Limb (tissue), 2 donors: Measurements from ENCODE around the gene ARFGAP3.
"Not testable (repeated sequence)": the region's sequence is repeated elsewhere in the genome, so short reads cannot be mapped to it uniquely, and the experiment has no call there.

Experiments
- DNase-seq, 2 donors: peaks; one replicate each; pipeline ENCODE4 v3.0.0-alpha.2; 2016; ENCODE audit errors: extremely low spot score in 2 of 2

ARFGAP3 gene

DNA sequence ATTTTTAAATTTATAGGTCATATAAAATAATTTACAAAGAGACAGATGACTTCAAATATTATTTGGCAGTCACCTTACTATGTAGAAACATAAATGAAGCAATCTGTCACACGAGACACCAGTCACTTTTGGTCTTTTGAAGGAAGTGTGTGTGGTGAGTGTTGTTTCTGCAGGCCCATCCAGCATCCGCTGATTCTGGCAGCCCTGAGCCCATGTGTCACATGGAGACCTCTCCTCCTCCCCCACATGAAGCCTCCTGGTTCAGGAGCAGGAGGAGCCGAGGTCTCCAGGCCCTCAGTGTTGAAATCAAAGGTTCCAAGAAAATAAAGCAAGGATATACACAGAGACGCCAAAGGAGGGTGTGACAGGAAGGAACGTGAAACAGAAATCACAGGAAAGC is 60.1 kb downstream of the ARFGAP3 start:
- no peak for DNase-seq

- DNase-seq, result no peak
These were observed 61.0 kb downstream of the ARFGAP3 start for GRCh38 chr22:42796081-42796480.

GRCh38 chr22:42794551-42795510 is 62.2 kb downstream of the ARFGAP3 start:
- DNase-seq, result no peak

- no peak for DNase-seq
These were observed 63.1 kb downstream of the ARFGAP3 start for GRCh38 chr22:42793848-42794405.

DNA sequence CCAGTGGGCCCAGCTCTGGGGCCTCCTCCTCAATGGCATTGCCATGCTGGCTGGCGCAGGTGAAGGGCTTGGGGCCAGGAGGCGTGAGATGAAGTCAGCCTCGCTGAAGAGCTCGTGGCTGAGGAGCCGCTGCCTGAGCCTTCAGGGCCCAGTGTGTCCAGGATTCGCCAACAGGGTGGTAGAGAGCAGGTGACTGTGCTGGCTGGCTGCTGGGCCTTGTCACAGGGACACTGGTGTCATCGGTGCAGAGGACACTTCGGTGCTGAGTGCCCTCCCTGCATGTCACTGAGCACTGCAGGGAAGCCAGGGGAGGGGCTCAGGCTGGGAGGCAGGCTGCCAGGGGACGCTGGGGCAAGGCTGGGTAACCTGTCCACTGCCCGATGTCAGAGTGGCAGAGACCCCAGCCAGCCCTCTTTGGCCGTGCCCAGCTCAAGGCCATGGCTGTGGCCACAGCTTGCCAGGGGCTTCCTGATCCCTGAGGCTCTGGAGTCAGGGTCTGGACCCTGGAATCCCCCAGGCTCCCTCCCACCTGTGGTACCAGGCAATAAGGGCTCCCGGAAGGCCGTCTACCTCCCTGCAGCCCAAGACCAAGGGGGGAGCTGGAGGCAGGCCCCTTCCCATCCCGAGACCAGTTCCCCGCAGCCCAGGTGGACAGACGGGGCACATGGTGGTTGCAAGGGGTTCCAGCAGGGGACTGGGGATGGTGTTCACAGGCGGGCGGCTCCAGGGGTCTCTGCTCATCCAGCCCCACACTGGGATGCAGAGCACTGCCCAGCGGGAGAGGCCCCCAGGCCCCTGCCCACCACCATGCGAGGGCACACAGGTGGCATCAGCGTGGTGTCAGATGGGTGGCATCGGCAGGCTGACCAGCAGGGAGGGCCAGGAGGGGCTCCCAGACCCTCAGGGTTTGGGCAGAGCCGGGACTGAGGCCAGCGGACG is 63.9 kb downstream of the ARFGAP3 start:
- DNase-seq, result no peak

DNA sequence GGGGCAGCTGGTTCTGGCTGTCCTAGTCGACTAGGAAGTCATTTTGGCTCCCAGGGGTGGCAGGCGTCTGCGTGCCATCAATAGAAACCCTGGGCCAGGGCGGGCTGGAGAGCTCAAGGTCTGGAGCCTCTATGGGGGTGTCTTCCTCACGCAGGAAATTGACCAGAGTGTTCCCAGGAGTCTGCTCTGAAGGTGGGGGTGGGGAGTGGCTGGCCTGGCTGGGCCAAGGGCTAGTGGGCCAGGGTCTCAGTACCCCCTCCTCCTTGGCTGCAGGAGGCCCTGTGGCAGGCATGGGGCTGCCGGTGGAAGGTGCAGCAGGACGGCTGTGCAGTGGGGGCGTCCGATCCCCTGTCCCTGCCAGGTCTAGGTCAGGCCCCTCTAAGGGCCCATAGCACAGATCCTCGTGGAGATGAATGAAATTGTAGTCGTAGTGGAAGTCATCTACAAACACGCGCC is 64.6 kb downstream of the ARFGAP3 start:
- no peak for DNase-seq

DNA sequence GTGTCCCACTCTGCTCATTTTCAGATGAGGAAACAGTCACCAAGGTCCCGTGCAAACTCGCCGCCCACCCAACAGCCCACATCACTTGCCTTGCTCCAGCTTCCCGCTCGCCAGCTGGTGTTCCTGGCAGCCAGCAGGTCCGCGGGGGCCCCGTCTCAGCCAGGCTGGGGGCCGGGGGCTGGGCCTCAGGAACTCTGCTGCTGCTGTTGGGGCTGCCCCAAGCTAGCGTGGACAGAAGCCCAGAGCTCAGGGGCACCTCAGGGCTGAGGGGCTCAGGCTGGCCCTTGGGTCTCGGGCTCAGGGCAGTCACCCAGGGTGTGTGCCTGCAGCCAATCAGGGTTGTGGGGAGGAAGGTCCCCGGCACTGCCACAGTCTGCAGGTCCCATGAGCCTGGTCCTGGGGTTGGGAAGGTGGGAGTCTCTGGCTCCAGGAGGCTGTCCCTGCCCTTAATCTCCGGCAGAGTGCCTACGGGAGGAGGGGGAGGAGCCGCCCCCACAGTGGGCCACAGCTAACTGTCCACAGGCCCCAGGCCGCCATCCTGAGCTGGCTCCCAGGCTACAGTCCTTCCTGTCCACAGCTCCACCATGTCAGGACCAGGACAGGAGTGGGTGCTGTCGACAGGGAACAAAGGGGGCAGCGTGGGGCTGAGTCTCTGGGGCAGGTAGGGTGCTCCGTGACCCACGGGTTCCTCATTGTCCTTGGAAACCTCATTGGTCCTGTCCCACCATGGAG is 65.2 kb downstream of the ARFGAP3 start:
- DNase-seq, result no peak

GRCh38 chr22:42788466-42788865 is 68.6 kb downstream of the ARFGAP3 start:
- DNase-seq, result no peak

DNA sequence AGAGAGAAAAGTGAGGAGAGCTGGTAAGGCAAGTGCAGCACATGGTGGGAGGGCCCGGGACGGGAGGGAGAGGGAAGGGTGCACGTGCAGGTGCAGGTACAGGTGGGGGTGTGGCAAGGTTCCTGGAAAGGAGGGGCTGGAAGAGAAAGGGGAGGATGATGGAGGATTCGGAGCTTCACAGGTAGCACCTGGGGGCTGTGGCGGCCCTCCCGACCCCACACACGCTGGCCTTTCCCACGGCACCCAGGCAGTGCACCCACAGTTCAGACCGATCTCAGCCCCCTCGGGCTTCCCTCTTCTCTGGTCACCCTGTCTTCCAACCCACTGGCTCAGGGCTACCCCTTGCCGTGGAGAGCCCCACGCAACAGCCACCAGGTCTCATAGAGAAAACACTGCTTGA is 69.1 kb downstream of the ARFGAP3 start:
- DNase-seq, result no peak

DNA sequence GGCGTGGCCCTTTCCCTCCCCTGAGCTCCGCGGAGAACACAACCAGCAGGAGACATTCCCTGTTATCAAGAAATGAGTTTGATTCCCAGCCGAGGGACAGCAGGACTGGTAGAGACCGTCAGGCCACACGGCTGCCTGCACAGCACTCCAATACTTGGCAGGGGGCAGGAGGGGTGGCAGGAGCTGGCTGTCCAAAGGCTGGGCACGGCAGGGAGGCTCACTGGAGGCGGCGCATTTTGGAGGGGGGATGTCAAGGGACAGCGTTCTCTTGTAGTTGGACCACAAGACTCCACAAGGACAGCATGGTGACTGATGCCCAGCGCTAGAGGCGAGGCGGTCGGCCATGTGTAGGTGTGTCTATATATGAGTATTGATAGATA is 69.7 kb downstream of the ARFGAP3 start:
- DNase-seq, result no peak

DNA sequence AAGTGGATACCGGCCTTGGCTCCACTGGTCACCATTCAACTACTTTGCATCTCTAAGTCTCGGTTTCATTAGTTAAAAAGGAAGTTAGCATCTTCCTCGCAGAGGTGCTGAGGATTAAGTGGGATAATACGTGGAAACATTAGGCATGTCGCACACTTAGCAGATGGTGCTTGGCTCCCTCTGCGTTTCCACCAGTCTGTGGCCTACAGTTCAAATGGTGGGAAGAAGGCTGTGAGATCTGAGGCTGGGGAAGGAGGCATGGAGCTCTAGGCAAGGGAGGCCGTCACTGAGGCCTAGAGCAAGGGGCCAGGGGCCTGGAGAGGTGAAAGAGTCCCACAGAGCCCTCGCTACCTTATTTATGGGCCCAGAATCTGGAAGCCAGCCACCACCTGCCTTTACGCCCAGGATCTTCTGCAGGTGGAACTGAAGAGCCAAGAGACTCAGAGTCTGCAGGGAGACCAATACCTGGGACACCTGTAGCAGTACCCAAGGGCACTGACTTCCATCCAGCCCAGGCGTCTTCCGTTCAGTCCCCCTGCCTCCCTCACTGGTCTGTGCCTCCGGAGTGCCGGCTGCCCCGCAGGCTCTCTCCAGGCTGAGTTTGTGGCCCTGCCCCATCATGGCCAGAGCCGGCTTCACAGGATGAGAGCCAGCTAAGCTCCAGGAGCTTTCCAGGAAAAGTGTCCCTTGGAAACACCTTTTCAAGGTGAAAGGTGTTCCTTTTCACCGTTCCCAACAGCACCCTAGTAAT is 70.3 kb downstream of the ARFGAP3 start:
- no peak for DNase-seq

DNA sequence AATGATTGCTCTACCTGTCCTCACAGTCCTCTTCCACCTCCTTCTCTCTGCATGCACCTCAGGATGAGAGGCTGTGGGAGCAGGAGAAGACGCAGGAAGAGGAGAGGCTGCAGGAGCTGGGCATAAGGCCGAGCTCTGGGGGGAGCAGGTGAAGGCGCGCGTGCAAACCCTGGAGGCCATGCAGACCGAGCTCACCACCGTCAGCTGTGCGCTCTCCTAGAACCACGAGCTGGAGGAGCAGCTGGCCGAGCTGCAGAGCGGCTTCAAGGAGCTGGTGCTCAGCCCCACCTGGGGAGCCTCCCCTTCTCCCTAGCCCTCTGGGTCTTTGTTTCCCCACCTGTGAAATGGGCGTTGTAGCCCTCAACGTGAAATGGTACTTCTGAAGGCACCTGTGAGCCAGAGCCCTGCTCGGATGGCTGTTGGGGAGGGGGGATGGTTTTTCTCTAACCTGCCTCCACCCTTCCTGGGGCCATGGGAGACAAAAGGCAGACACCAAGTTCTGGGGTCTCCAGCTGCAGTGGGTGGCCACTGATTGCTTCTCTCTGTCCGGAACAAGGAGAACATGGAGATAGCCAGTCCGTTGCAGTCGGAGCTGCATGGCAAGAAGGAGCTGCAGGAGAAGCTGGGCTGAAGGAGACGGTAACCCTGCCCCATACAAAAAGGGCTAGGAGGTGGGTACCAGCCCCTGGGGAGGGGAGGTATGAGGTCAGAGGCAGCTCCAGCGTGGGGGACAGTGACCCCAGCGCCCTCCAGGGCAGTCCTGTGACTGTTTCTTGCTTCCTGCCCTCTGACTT is 71.2 kb downstream of the ARFGAP3 start:
- DNase-seq, result no peak

- DNase-seq, result not testable (repeated sequence)
These were observed 74.8 kb downstream of the ARFGAP3 start for GRCh38 chr22:42782306-42782705.

DNA sequence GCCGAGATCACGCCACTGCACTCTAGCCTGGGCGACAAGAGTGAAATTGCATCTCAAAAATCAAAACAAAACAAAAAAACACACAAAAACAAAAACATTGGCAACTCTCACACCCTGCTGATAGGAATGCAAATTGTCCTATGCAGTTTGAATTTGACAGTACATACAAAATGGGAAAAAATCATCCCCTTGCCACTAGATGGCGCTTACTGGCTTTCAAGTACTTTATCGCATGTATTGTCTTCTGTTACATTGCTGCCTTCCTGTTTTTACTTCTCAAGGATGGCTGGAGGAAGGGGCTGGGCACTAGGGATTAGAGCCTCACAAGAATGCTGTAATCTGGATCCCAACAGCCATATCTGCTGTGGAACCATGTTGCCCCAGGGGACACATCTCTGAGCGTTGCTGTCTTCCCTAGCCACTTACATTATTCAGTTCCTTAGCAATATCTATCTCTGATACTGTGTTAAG is 77.0 kb downstream of the ARFGAP3 start:
- peak; percentile 54 to 92 for DNase-seq

DNA sequence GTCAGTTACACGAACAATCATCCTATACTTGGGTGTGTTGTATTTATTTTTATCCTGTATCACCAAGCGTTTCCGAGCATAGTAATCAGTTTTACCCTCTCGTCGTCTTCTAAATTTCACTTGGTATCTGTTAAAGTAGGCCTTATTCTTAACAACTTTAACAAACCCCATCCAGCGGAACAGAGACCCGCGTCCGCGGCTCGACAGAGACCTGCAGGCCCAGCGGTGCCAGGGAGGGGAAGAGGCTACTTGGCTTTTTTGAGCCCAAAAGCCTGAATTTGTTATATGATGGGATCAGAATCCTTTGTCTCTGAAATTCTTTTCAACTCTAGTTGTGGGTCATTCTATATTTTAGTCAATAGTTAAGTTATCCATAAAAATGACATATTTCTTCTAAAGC is 79.9 kb downstream of the ARFGAP3 start:
- no peak for DNase-seq

- DNase-seq, result no peak
These were observed 83.9 kb downstream of the ARFGAP3 start for GRCh38 chr22:42773167-42773566.

DNA sequence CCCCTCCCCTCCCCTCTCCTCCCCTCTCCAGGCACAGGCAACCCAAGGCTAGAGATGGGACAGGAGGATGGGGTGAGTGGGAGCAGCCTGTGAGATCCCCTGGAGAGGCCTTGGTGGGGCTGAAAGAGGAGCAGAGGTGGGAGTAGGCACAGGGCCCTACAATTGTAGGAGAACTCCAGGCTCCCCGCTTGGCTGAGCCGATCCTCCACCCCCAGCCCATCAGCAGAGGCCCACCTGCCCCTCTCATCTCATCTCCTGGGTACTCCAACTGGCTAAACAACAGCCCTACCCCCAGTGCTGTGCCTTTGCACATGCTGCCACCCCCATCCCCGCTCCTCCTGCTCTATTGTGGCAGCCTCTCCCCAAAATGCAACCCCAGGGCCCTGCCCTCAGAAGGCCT is 84.4 kb downstream of the ARFGAP3 start:
- DNase-seq, result no peak

GRCh38 chr22:42770941-42771647 is 86.0 kb downstream of the ARFGAP3 start:
- no peak for DNase-seq

GRCh38 chr22:42770448-42770726 is 86.7 kb downstream of the ARFGAP3 start:
- DNase-seq, result no peak
